Measurements from ENCODE around the gene RXRA. TPM values are rescaled to one million over a fixed set of nuclear protein-coding genes. Genes with fewer than 3 reads are reported as not detected.

Gene RXRA
- total and polyA plus RNA-seq, 2 of the 4 experiments (the other 2 are of a cell fraction) = 7.5 to 17.9 TPM

DNA sequence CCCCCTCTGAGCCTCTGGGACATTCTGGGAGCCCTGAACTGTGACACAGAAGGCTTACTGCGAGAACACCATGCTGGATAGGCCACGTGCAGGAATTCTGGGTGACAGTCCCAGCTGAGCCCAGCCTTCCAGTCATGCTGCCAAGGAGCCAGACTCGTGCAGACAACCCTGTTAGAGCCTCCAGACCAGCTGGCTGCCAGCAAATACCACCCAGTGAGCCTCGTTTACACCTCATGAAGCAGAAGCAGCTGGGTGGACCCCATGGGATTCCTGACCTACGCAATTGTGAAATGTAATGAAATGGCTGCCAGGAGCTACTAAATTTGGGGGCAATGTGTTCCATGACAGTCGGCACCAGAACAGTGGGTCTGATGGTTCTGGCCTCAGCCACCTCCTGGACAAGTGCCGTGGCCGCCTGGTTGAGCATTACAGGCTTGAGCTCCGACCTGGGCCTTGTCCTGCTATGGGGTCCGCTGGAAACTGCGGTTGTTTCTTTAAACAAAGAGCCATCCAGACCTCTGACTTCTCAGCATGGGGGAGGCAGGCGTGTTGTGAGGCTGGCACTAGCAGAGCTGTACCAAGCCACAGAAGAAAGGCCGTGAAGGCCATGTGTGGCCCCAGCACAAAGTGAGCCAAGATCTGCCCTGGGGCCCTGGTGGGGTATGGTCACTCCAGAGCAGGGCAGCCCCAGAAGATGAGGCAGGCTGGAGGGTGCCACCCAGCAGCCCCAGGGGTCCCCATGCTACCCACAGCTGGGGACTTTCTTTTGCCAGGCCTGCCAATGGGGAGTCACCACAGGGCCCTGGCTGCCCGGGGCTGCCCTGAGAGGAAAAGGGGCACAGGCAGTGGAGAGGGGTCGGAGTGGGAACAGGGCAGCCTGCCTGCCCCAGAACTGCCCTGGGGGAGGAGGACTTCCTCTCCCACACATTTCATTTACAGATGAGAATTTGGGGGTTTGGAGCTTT, 19.3 kb upstream of the RXRA start:
- Histone ChIP-seq H2AK9ac (replicated peaks; ENCODE audit: low read depth, low read length, poor library complexity) (no peak overlapping the region), H3K18ac (ENCODE audit: low read depth, low read length) (no peak overlapping the region), H2BK15ac (ENCODE audit: low read depth, low read length) (no peak overlapping the region), H2AK5ac (ENCODE audit: low read depth, low read length) (no peak overlapping the region), H3K36me3 (ENCODE audit: control insufficient read depth, insufficient read depth, low read length) (no peaks in the 10 kb centered on the region), H4K20me1 (ENCODE audit: insufficient read depth, low read length) (no peaks in the 10 kb centered on the region), H3K56ac (ENCODE audit: extremely low read depth, insufficient read depth, low read length) (no peak overlapping the region), H3K27me3 (ENCODE audit: control insufficient read depth, insufficient read depth, low read length) (peaks cover 28% of the 10 kb centered on the region), H3K14ac (replicated peaks; ENCODE audit: low read depth, low read length) (no peak overlapping the region), H4K91ac (ENCODE audit: insufficient read depth, low read depth, low read length) (no peak overlapping the region), H2AFZ (replicated peaks; ENCODE audit: low read length, poor library complexity) (peak overlapping the region; percentile 7), H3K79me1 (ENCODE audit: low read depth in 1 of 2, low read length in 2 of 2) (no peaks in the 10 kb centered on the region), H3K4me3 (ENCODE audit: insufficient read depth, low read depth, low read length) (no peak overlapping the region), H2BK5ac (ENCODE audit: low read depth, low read length, poor library complexity, severe bottlenecking) (no peak overlapping the region), H4K5ac (ENCODE audit: low read depth, low read length) (no peak overlapping the region), H3K4ac (ENCODE audit: low read depth, low read length) (no peak overlapping the region), H3K9ac (ENCODE audit: low read depth, low read length) (no peak overlapping the region), H2BK120ac (ENCODE audit: low read depth, low read length) (no peak overlapping the region), H4K8ac (ENCODE audit: low read depth in 2 of 2, low read length in 2 of 2) (no peak overlapping the region), H2BK20ac (ENCODE audit: low read depth, low read length) (no peak overlapping the region), H3K4me1 (ENCODE audit: control insufficient read depth, insufficient read depth, low read length) (no peaks in the 10 kb centered on the region), H3K27ac (ENCODE audit: insufficient read depth, low read length) (no peak overlapping the region), H3K4me2 (ENCODE audit: low read depth, low read length) (no peak overlapping the region), H3K9me1 (ENCODE audit: insufficient read depth, low read length) (no peaks in the 10 kb centered on the region), H3K9me3 (ENCODE audit: control insufficient read depth, insufficient read depth, low read length) (peaks cover 2% of the 10 kb centered on the region), H3K23ac (ENCODE audit: low read depth, low read length) (no peak overlapping the region)
- ATAC-seq (ENCODE audit: low read depth) (no peak), DNase-seq (no peak)
- in situ Hi-C loops (cut with MboI; ENCODE audit: low sequenced_read_pairs) = no loop called here
- WGBS, 2 experiments (ENCODE audit: extremely low coverage in 2 of 2, insufficient read length in 1 of 2) = 46% methylated on average over 8 of the region's 15 CpGs; no CpG with 5 or more reads in 1 of the 2 experiments
- ChIA-PET POLR2A (ENCODE audit: unreplicated experiment) (no interaction called here), CTCF (no interaction called here)
- dilution Hi-C loops (cut with HindIII; ENCODE audit: low sequenced_read_pairs, unreplicated experiment) = no loop called here
- no TSS peak for BruUV-seq (replicated peaks)
- intact Hi-C loops (cut with micrococcal nuclease) = no loop called here
- TF ChIP-seq RAD21 (IDR thresholded peaks at IDR 0.05; ENCODE audit: low read length) (no peak), SMC3 (IDR thresholded peaks at IDR 0.05; ENCODE audit: low read depth, low read length) (no peak), NFE2L2 (IDR thresholded peaks at IDR 0.05; ENCODE audit: low read depth, low read length) (no peak), MXI1 (IDR thresholded peaks at IDR 0.05; ENCODE audit: borderline replicate concordance, low read depth, low read length) (no peak), RFX5 (IDR thresholded peaks at IDR 0.05; ENCODE audit: low read depth, low read length) (no peak), BHLHE40 (IDR thresholded peaks at IDR 0.05; ENCODE audit: low read depth, low read length) (no peak), RCOR1 (IDR thresholded peaks at IDR 0.05; ENCODE audit: insufficient replicate concordance, low read length) (no peak), CEBPB (IDR thresholded peaks at IDR 0.05; ENCODE audit: low read depth, low read length) (no peak), MAZ (IDR thresholded peaks at IDR 0.05; ENCODE audit: borderline replicate concordance, low read depth, low read length) (no peak), FOS (IDR thresholded peaks at IDR 0.05; ENCODE audit: low read depth, low read length) (no peak), POLR2A (IDR thresholded peaks at IDR 0.05; ENCODE audit: low read depth, low read length) (no peak), CHD1 (IDR thresholded peaks at IDR 0.05; ENCODE audit: low read depth, low read length) (no peak)
- TF ChIP-seq, protein P1, sequence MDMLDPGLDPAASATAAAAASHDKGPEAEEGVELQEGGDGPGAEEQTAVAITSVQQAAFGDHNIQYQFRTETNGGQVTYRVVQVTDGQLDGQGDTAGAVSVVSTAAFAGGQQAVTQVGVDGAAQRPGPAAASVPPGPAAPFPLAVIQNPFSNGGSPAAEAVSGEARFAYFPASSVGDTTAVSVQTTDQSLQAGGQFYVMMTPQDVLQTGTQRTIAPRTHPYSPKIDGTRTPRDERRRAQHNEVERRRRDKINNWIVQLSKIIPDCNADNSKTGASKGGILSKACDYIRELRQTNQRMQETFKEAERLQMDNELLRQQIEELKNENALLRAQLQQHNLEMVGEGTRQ (IDR thresholded peaks at IDR 0.05; ENCODE audit: low read depth, low read length) = no peak
- TF ChIP-seq, protein P2, sequence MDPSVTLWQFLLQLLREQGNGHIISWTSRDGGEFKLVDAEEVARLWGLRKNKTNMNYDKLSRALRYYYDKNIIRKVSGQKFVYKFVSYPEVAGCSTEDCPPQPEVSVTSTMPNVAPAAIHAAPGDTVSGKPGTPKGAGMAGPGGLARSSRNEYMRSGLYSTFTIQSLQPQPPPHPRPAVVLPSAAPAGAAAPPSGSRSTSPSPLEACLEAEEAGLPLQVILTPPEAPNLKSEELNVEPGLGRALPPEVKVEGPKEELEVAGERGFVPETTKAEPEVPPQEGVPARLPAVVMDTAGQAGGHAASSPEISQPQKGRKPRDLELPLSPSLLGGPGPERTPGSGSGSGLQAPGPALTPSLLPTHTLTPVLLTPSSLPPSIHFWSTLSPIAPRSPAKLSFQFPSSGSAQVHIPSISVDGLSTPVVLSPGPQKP (IDR thresholded peaks at IDR 0.05; ENCODE audit: borderline replicate concordance, low read depth, low read length) = no peak
- TF ChIP-seq, protein P3, sequence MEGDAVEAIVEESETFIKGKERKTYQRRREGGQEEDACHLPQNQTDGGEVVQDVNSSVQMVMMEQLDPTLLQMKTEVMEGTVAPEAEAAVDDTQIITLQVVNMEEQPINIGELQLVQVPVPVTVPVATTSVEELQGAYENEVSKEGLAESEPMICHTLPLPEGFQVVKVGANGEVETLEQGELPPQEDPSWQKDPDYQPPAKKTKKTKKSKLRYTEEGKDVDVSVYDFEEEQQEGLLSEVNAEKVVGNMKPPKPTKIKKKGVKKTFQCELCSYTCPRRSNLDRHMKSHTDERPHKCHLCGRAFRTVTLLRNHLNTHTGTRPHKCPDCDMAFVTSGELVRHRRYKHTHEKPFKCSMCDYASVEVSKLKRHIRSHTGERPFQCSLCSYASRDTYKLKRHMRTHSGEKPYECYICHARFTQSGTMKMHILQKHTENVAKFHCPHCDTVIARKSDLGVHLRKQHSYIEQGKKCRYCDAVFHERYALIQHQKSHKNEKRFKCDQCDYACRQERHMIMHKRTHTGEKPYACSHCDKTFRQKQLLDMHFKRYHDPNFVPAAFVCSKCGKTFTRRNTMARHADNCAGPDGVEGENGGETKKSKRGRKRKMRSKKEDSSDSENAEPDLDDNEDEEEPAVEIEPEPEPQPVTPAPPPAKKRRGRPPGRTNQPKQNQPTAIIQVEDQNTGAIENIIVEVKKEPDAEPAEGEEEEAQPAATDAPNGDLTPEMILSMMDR (conservative IDR thresholded peaks at IDR 0.05; ENCODE audit: low read depth, low read length) = no peak
